ENCODE results near the gene PDE3A.

Gene PDE3A

DNA sequence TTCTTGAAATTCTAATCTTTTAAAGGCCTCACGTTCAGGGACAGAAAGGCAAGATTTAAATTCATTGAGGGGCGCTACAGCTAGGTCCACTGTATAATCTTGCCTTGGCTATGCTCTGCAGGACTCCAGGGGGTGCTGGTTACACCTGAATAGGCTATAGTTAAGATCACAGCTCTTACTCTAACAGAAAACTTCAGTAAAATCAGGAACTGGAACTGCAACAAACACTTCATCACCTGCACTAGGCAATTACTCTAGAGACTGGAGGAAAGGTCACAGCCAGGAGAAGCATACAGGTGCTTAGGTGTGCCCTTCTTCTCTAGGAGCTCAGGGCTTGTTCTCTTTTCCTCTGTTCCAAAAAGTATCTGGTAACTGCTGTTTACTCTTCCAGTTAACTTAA, 347.7 kb downstream of the PDE3A start:
- no peak for DNase-seq (ENCODE audit: low spot score)

DNA sequence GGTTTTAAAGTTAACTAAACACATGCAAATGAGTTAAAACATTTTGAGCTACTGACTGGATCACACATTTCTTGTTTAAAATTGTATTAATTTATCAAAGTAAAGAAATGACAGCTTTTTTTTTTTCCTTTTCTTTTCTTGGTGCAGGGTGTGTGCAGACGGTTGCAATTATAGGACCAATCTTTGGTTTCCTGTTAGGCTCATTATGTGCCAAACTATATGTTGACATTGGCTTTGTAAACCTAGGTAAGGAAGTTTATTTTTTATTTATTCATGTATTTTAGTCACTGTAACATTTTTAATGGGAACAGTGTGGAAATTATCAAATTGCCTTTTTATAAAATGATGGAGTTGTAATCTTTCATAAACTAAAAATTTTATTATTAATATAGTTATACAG, 348.6 kb downstream of the PDE3A start:
- no peak for DNase-seq (ENCODE audit: low spot score)

DNA sequence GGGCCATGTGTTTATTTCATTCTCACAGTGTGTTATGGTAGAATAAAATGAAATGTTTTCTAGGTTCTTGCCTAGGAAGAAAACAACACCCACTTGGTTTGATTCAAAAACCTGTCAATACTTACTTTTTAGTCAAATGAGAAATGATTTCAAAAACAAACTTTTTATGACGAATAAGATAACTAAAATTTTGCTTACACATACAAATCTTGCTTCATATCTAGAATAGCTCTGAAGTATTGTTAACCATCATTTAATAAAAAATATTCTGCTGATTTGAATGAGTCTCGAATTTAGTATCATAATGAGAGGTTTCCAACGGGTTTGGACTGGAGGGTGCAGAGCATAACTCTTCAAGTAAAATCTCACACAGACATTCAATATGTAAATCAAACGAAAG, 350.0 kb downstream of the PDE3A start:
- no peak for DNase-seq (ENCODE audit: low spot score)

DNA sequence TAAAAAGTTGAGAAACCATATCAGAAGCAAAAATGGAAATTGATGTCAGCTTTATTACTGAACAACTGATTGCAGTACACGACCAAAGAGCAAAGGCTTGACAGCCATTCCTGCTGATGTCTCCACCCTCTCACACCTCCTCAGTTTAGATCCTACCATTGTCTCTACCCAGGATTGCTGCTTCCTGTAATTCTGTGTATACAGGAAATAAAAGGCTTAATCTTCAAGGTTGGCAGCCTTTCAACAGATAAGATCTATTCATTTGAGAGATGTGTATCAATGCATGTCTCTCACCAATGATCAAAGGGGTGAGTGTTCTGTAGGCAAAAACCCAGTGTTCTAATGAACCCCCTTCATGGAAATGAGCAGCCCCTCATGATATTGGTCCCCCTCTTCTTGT, 353.8 kb downstream of the PDE3A start:
- DNase-seq (ENCODE audit: low spot score): no peak

DNA sequence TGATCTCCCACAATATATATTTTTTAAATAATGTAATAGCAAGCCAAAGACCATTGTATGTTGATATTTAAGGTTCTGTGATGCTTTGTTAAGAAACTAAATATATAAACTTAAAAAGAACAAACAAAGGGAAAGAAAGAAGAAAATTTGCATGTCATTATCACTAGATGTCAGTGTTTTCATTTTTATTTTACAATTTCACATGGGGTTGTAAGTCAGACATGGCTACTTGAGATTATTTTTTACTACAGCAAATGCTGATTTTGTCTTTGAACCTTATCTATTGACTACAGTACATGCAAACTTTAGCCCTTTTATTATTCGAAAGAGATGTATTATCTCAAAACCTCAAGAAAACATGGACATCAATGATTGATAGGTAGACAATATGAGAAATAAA, 362.9 kb downstream of the PDE3A start:
- no peak for DNase-seq (ENCODE audit: low spot score)
